ENCODE measurements around the gene SH3PXD2A.

Gene SH3PXD2A

GRCh38 chr10:103828587-103829197, 26.7 kb downstream of the SH3PXD2A start:
- Histone ChIP-seq H3K27ac (ENCODE audit: low read length) (no peak overlapping the region), H2AFZ (ENCODE audit: low read depth, low read length) (no peak overlapping the region), H4K20me1 (ENCODE audit: insufficient read depth, low read length) (no peaks in the 10 kb centered on the region), H3K9me3 (ENCODE audit: insufficient read depth, low read length, severe bottlenecking) (peaks cover 4% of the 10 kb centered on the region), H3K4me2 (ENCODE audit: insufficient read depth, low read length) (no peak overlapping the region), H3K9ac (ENCODE audit: low read depth, low read length) (no peak overlapping the region), H3K4me1 (ENCODE audit: insufficient read depth, low read length) (no peaks in the 10 kb centered on the region), H3K36me3 (ENCODE audit: insufficient read depth, low read length) (no peaks in the 10 kb centered on the region), H3K79me2 (ENCODE audit: insufficient read depth, low read length) (no peaks in the 10 kb centered on the region), H3K27me3 (ENCODE audit: insufficient read depth, low read length, poor library complexity) (peaks cover 15% of the 10 kb centered on the region), H3K4me3 (ENCODE audit: low read depth in 1 of 2, low read length in 2 of 2) (no peak overlapping the region)
- DNase-seq (no peak), ATAC-seq (ENCODE audit: insufficient read depth, low read depth) (no peak)
- TF ChIP-seq CTCF (IDR thresholded peaks at IDR 0.05; ENCODE audit: borderline replicate concordance, extremely low read depth, low read length, poor library complexity, severe bottlenecking), result no peak

GRCh38 chr10:103828107-103828506, 27.3 kb downstream of the SH3PXD2A start:
- no peak overlapping the region for H3K27ac ChIP-seq (ENCODE audit: low read length)
- H3K36me3 ChIP-seq (ENCODE audit: insufficient read depth, low read length), result no peaks in the 10 kb centered on the region
- H3K9me3 ChIP-seq (ENCODE audit: insufficient read depth, low read length, severe bottlenecking), result peaks cover 4% of the 10 kb centered on the region
- no peak overlapping the region for H3K4me2 ChIP-seq (ENCODE audit: insufficient read depth, low read length)
- ATAC-seq (ENCODE audit: insufficient read depth, low read depth) (no peak), DNase-seq (no peak)
- H3K27me3 ChIP-seq (ENCODE audit: insufficient read depth, low read length, poor library complexity), result peaks cover 15% of the 10 kb centered on the region
- TF ChIP-seq CTCF (IDR thresholded peaks at IDR 0.05; ENCODE audit: borderline replicate concordance, extremely low read depth, low read length, poor library complexity, severe bottlenecking), result no peak
- no peak for TF ChIP-seq EZH2 (IDR thresholded peaks at IDR 0.05; ENCODE audit: borderline replicate concordance, low read depth, low read length, severe bottlenecking)
- H3K79me2 ChIP-seq (ENCODE audit: insufficient read depth, low read length), result no peaks in the 10 kb centered on the region
- no peak overlapping the region for H2AFZ ChIP-seq (ENCODE audit: low read depth, low read length)
- H3K9ac ChIP-seq (ENCODE audit: low read depth, low read length), result no peak overlapping the region
- H4K20me1 ChIP-seq (ENCODE audit: insufficient read depth, low read length), result no peaks in the 10 kb centered on the region
- H3K4me1 ChIP-seq (ENCODE audit: insufficient read depth, low read length), result no peaks in the 10 kb centered on the region
- no peak overlapping the region for H3K4me3 ChIP-seq (ENCODE audit: low read depth in 1 of 2, low read length in 2 of 2)

- Histone ChIP-seq H3K79me2 (ENCODE audit: insufficient read depth, low read length) (no peaks in the 10 kb centered on the region), H2AFZ (ENCODE audit: low read depth, low read length) (no peak overlapping the region), H3K9me3 (ENCODE audit: insufficient read depth, low read length, severe bottlenecking) (no peaks in the 10 kb centered on the region), H3K27ac (ENCODE audit: low read length) (no peak overlapping the region), H4K20me1 (ENCODE audit: insufficient read depth, low read length) (no peaks in the 10 kb centered on the region; the same call in 1 of the 2 replicates), H3K4me2 (ENCODE audit: insufficient read depth, low read length) (no peak overlapping the region), H3K4me1 (ENCODE audit: insufficient read depth, low read length) (no peaks in the 10 kb centered on the region), H3K27me3 (ENCODE audit: insufficient read depth, low read length, poor library complexity) (peaks cover 27% of the 10 kb centered on the region), H3K4me3 (ENCODE audit: low read depth in 1 of 2, low read length in 2 of 2) (no peak overlapping the region), H3K36me3 (ENCODE audit: insufficient read depth, low read length) (no peaks in the 10 kb centered on the region), H3K9ac (ENCODE audit: low read depth, low read length) (no peak overlapping the region)
- ATAC-seq (ENCODE audit: insufficient read depth, low read depth) (no peak), DNase-seq (no peak)
- no peak for TF ChIP-seq CTCF (IDR thresholded peaks at IDR 0.05; ENCODE audit: borderline replicate concordance, extremely low read depth, low read length, poor library complexity, severe bottlenecking)
- no peak for TF ChIP-seq EZH2 (IDR thresholded peaks at IDR 0.05; ENCODE audit: borderline replicate concordance, low read depth, low read length, severe bottlenecking)
Measured at GRCh38 chr10:103826885-103827284, 28.5 kb downstream of the SH3PXD2A start.

All from DND-41 (cell line).